Endothelial cell of umbilical vein (primary cell): Measurements from ENCODE around the gene DPP6. TPM values are rescaled to one million over a fixed set of nuclear protein-coding genes. Genes with fewer than 3 reads are reported as not detected.

Experiments
- BruUV-seq: library from RNA; stranded (reverse); fragments of 400-500 nt; replicated peaks from 2 replicates; lab custom pipeline; 2021; lab: Mats Ljungman, UMichigan
- CTCF ChIA-PET: fragments of 300-600, 350-600 bp; sonication (Branson Sonifier 250); formaldehyde crosslinking; loops from one replicate; lab custom pipeline; 2021; ENCODE audit warnings: antibody characterized with exemption, inconsistent platforms; lab: Charles Lee
- POLR2A ChIA-PET: fragments of 300-600, 350-600 bp; sonication (Branson Sonifier 250); formaldehyde crosslinking; loops from one replicate; lab custom pipeline; 2021; ENCODE audit warnings: antibody characterized with exemption, inconsistent platforms; lab: Charles Lee
- DNase-seq: peaks from one replicate; pipeline ENCODE4 v3.0.0-alpha.2; 2011; ENCODE audit warnings: low read depth, low spot score
- FAIRE-seq: peaks from 2 replicates; lab custom pipeline; 2011; peaks lifted over from hg19 to GRCh38; lab: Jason Lieb, UNC
- H2AFZ ChIP-seq: 2 replicates; pipeline ENCODE4 v1.6.0; 2012; ENCODE audit warnings: low read depth, low read length, control low read depth, inconsistent platforms
- H3K27ac ChIP-seq: 2 replicates; pipeline ENCODE4 v1.5.1; 2011; ENCODE audit warnings: low read depth, mild to moderate bottlenecking, control low read depth, low read length, moderate library complexity; ENCODE audit not compliant: insufficient read depth
- H3K27me3 ChIP-seq, 2 experiments: 2 replicates each; pipeline versions ENCODE4 v1.6.0 to v1.6.1; 2011; ENCODE audit warnings: low read length in 2 of 2, mixed read lengths in 1 of 2; ENCODE audit not compliant: control insufficient read depth in 2 of 2, insufficient read depth in 2 of 2
- H3K36me3 ChIP-seq, 2 experiments: 2 replicates in 1 of 2; 3 replicates in 1 of 2; pipeline ENCODE4 v1.5.1; 2011; ENCODE audit warnings: low read length in 2 of 2, mild to moderate bottlenecking in 1 of 2, moderate library complexity in 1 of 2; ENCODE audit not compliant: control insufficient read depth in 2 of 2, insufficient read depth in 2 of 2; ENCODE audit errors: extremely low read depth in 1 of 2
- H3K4me1 ChIP-seq: 3 replicates; pipeline ENCODE4 v1.5.1; 2011; ENCODE audit warnings: mild to moderate bottlenecking, low read length; ENCODE audit not compliant: control insufficient read depth, insufficient read depth; ENCODE audit errors: extremely low read depth
- H3K4me2 ChIP-seq: 2 replicates; pipeline ENCODE4 v1.6.1; 2011; ENCODE audit warnings: low read length, control low read depth, mixed read lengths; ENCODE audit not compliant: insufficient read depth
- H3K4me3 ChIP-seq, 3 experiments: fragments of 200-600 bp in 1 of 3; sonication (generic), shearing (Covaris generic) in 1 of 3; replicated peaks in 1 of 3; 2 replicates each; pipeline ENCODE4 v1.5.1; 2011 to 2016; ENCODE audit warnings: control low read depth in 3 of 3, low read length in 3 of 3, mild to moderate bottlenecking in 2 of 3, inconsistent platforms in 1 of 3, low read depth in 1 of 3, moderate library complexity in 1 of 3; ENCODE audit not compliant: insufficient read depth in 1 of 3
- H3K79me2 ChIP-seq: 2 replicates; pipeline ENCODE4 v1.6.0; 2012; ENCODE audit warnings: low read length, inconsistent platforms; ENCODE audit not compliant: control insufficient read depth, insufficient read depth
- H3K9ac ChIP-seq: replicated peaks from 2 replicates; pipeline ENCODE3; 2011; ENCODE audit warnings: low read length, control low read depth; ENCODE audit not compliant: insufficient read depth; ENCODE audit errors: extremely low read depth
- H3K9me1 ChIP-seq: replicated peaks from 3 replicates; pipeline ENCODE4 v1.6.0; 2011; ENCODE audit warnings: mild to moderate bottlenecking, low read length; ENCODE audit not compliant: control insufficient read depth, insufficient read depth; ENCODE audit errors: extremely low read depth
- H3K9me3 ChIP-seq: replicated peaks from 2 replicates; pipeline ENCODE4 v1.5.1; 2012; ENCODE audit warnings: low read length, inconsistent platforms; ENCODE audit not compliant: control insufficient read depth, insufficient read depth
- H4K20me1 ChIP-seq: replicated peaks from 2 replicates; pipeline ENCODE3; 2011; ENCODE audit warnings: mild to moderate bottlenecking, low read length; ENCODE audit not compliant: control insufficient read depth, insufficient read depth; ENCODE audit errors: extremely low read depth
- CTCF ChIP-seq, 2 donors: IDR thresholded peaks; 1 replicate in 1 of 2; 2 replicates in 1 of 2; pipeline ENCODE4 v1.5.1; 2011; ENCODE audit warnings: low read length in 2 of 2, mild to moderate bottlenecking in 2 of 2, moderate library complexity in 2 of 2, control low read depth in 1 of 2, inconsistent platforms in 1 of 2, low read depth in 1 of 2; ENCODE audit not compliant: insufficient read depth in 1 of 2; ENCODE audit errors: extremely low read depth in 1 of 2
- EZH2 ChIP-seq: IDR thresholded peaks from 2 replicates; pipeline ENCODE4 v1.6.1; 2012; ENCODE audit warnings: borderline replicate concordance, low read depth, mild to moderate bottlenecking, moderate library complexity, low read length, inconsistent platforms; ENCODE audit not compliant: severe bottlenecking
- GATA2 ChIP-seq: IDR thresholded peaks from 2 replicates; pipeline ENCODE4 v1.7.0; 2011; ENCODE audit warnings: low read depth, mild to moderate bottlenecking, moderate library complexity, mixed read lengths, low read length; ENCODE audit not compliant: insufficient read length, insufficient read depth
- JUN ChIP-seq: IDR thresholded peaks from 2 replicates; pipeline ENCODE4 v1.6.1; 2011; ENCODE audit warnings: borderline replicate concordance, low read depth; ENCODE audit not compliant: insufficient read length, insufficient read depth
- MAX ChIP-seq: IDR thresholded peaks from 2 replicates; pipeline ENCODE4 v1.6.1; 2011; ENCODE audit not compliant: insufficient read depth, insufficient read length
- MYC ChIP-seq: IDR thresholded peaks from one replicate; pipeline ENCODE4 v1.6.1; 2011; ENCODE audit warnings: mild to moderate bottlenecking, low read depth, low read length
- POLR2A ChIP-seq: IDR thresholded peaks from 2 replicates; pipeline ENCODE4 v1.6.1; 2012; ENCODE audit warnings: low read depth, mild to moderate bottlenecking, control low read depth, low read length
- POLR2AphosphoS5 ChIP-seq: IDR thresholded peaks from 2 replicates; pipeline ENCODE4 v1.6.1; 2012; ENCODE audit warnings: low read depth, mild to moderate bottlenecking, control low read depth, low read length, moderate library complexity; ENCODE audit not compliant: insufficient read depth
- dilution Hi-C: fragments of 300-500 bp; cut with MboI; formaldehyde crosslinking; loops from one replicate; pipeline ENCODE4 v1.15.0; 2019; ENCODE audit warnings: low sequenced_read_pairs; ENCODE audit not compliant: extremely low pct_ligation_motif_present
- intact Hi-C: fragments of 100-400 bp; cut with micrococcal nuclease; formaldehyde crosslinking; loops from one replicate; pipeline ENCODE4 v1.10.0; 2022
- polyA plus RNA-seq, 4 experiments: library from polyadenylated mRNA; depleted of rRNA in 3 of 4; stranded (reverse) in 3 of 4; unstranded in 1 of 4; fragments of >200 nt; gene quantifications; 2 replicates each; pipeline versions ENCODE4 v1.2.1 to v1.2.3, GENCODE V29; 2011 to 2012; ENCODE audit warnings: missing spikeins in 1 of 4
- total RNA-seq: library from RNA; stranded (reverse); gene quantifications from 2 replicates; pipeline ENCODE4 v1.2.3, GENCODE V29; 2021

Gene DPP6
- total and polyA plus RNA-seq, 2 donors (not counting 3 experiments of a cell fraction or from before 2014, with no cell fraction given) = not detected

GRCh38 chr7:154592388-154592787, 540.2 kb downstream of the DPP6 start:
- CTCF ChIA-PET = no interaction called here
- intact Hi-C loops = no loop called here
- Histone ChIP-seq H3K4me2 (no peak overlapping the region), H3K4me3 (no peak overlapping the region), H3K79me2 (no peaks in the 10 kb centered on the region), H4K20me1 (no peaks in the 10 kb centered on the region), H3K27ac (no peak overlapping the region), H3K9ac (no peak overlapping the region), H3K9me3 (peaks cover 4% of the 10 kb centered on the region), H2AFZ (no peak overlapping the region), H3K9me1 (no peaks in the 10 kb centered on the region), H3K27me3 (no peaks in the 10 kb centered on the region), H3K36me3 (no peaks in the 10 kb centered on the region), H3K4me1 (no peaks in the 10 kb centered on the region)
- no TSS peak for BruUV-seq
- no peak for TF ChIP-seq MAX
- TF ChIP-seq JUN = no peak
- TF ChIP-seq GATA2 = no peak
- no peak for TF ChIP-seq POLR2A
- TF ChIP-seq EZH2 = no peak
- TF ChIP-seq MYC = no peak
- no peak for TF ChIP-seq CTCF (IDR thresholded peaks at IDR 0.05; ENCODE audit: extremely low read depth in 1 of 2, insufficient read depth in 1 of 2, low read depth in 1 of 2, low read length in 2 of 2)
- no peak for TF ChIP-seq POLR2AphosphoS5
- DNase-seq = no peak
- no peak for FAIRE-seq
- dilution Hi-C loops = no loop called here
- POLR2A ChIA-PET = no interaction called here
